NOMO-1 treated with dmso at 0.1 percent for 144 hours (cell line): ENCODE measurements around the gene PPP1R9A.
"Not testable (repeated sequence)": the region's sequence is repeated elsewhere in the genome, so short reads cannot be mapped to it uniquely, and the experiment has no call there.

ENCODE experiments used
- DNase-seq: peaks from one replicate; lab custom pipeline; 2025; ENCODE audit not compliant: unreplicated experiment; lab: John Stamatoyannopoulos, UW

Gene PPP1R9A

GRCh38 chr7:94972296-94972695 is 64.9 kb downstream of the PPP1R9A start:
- no peak for DNase-seq

- DNase-seq = no peak
These were observed 66.5 kb downstream of the PPP1R9A start for GRCh38 chr7:94973844-94974243.

GRCh38 chr7:94974423-94974822 is 67.0 kb downstream of the PPP1R9A start:
- DNase-seq = no peak

- no peak for DNase-seq
These were observed 67.9 kb downstream of the PPP1R9A start for GRCh38 chr7:94975336-94975735.

- DNase-seq = no peak
These were observed 73.2 kb downstream of the PPP1R9A start for GRCh38 chr7:94980418-94981142.

- DNase-seq = no peak
These were observed 88.5 kb downstream of the PPP1R9A start for GRCh38 chr7:94995921-94996320.

GRCh38 chr7:94996369-94996768 is 89.0 kb downstream of the PPP1R9A start:
- no peak for DNase-seq

GRCh38 chr7:94997547-94997946 is 90.2 kb downstream of the PPP1R9A start:
- DNase-seq = no peak

GRCh38 chr7:94998266-94999068 is 91.1 kb downstream of the PPP1R9A start:
- DNase-seq = no peak

GRCh38 chr7:94999069-94999351 is 91.6 kb downstream of the PPP1R9A start:
- DNase-seq = no peak

GRCh38 chr7:94999601-95000000 is 92.2 kb downstream of the PPP1R9A start:
- DNase-seq = not testable (repeated sequence)

GRCh38 chr7:95001258-95001657 is 93.9 kb downstream of the PPP1R9A start:
- no peak for DNase-seq

GRCh38 chr7:95001815-95002561 is 94.6 kb downstream of the PPP1R9A start:
- no peak for DNase-seq

GRCh38 chr7:95002775-95003174 is 95.4 kb downstream of the PPP1R9A start:
- DNase-seq = no peak

GRCh38 chr7:95004618-95005247 is 97.3 kb downstream of the PPP1R9A start:
- no peak for DNase-seq

GRCh38 chr7:95006010-95006409 is 98.6 kb downstream of the PPP1R9A start:
- DNase-seq = no peak

- DNase-seq = not testable (repeated sequence)
These were observed 101.4 kb downstream of the PPP1R9A start for GRCh38 chr7:95008773-95009172.

GRCh38 chr7:95011146-95011928 is 103.9 kb downstream of the PPP1R9A start:
- DNase-seq = no peak

GRCh38 chr7:95011995-95012394 is 104.6 kb downstream of the PPP1R9A start:
- DNase-seq = no peak

- DNase-seq = no peak
These were observed 110.6 kb downstream of the PPP1R9A start for GRCh38 chr7:95018021-95018420.

- no peak for DNase-seq
These were observed 118.6 kb downstream of the PPP1R9A start for GRCh38 chr7:95026018-95026417.
